ENCODE data around the gene ADM2. TPM values are rescaled to one million over a fixed set of nuclear protein-coding genes. Genes with fewer than 3 reads are reported as not detected.

Gene ADM2
- total RNA-seq, 4 donors from 2014 or later = 0.53 TPM; not detected in 3

DNA sequence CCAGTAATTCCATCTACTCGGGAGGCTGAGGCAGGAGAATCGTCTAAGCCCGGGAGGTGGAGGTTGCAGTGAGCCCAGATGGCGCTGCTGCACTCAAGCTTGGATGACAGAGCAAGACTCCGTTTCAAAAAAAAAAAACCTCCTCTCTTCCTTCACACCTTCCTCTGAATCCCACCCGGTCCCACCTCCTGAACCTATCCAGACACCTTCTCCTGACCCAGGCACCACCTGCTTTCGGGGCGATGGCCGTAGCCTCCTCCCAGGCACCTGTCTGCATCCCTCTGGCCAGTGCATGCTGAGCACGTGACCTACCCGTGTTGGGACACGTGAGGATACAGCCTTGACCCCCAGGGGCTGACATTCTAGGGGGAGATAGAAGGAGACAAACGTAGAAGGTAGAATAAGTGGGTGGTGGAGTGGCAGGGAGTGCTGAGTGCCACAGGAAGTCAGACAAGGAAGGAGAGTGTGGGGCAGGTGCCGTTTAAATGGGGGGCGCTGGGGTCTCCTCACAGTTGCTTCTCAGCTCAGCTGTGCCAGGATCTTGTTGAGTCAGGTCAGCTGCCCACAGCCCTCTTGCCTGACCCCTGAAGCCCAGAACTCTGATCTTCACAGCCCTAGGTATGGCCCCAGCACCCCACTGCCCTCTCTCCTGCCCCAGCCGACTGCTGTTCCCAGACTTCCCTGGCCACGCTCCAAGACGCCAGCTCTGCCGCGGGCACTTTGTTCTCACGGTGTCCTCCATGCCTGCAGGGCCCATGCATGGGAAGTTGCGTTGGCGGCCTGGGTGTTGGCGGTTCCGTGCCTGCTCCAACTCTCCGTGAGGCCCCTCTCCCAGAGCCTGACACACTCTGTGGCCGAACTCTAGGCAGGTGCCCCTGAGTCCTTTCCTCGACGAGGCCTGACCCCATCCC is 4.1 kb downstream of the ADM2 start:
- ATAC-seq = no peak
- DNase-seq = no peak
- intact Hi-C loops (cut with DNase I; ENCODE audit: low total_unique reads) = no loop called here
- no peaks in the 10 kb centered on the region for H3K4me1 ChIP-seq
- TF ChIP-seq, protein P1, sequence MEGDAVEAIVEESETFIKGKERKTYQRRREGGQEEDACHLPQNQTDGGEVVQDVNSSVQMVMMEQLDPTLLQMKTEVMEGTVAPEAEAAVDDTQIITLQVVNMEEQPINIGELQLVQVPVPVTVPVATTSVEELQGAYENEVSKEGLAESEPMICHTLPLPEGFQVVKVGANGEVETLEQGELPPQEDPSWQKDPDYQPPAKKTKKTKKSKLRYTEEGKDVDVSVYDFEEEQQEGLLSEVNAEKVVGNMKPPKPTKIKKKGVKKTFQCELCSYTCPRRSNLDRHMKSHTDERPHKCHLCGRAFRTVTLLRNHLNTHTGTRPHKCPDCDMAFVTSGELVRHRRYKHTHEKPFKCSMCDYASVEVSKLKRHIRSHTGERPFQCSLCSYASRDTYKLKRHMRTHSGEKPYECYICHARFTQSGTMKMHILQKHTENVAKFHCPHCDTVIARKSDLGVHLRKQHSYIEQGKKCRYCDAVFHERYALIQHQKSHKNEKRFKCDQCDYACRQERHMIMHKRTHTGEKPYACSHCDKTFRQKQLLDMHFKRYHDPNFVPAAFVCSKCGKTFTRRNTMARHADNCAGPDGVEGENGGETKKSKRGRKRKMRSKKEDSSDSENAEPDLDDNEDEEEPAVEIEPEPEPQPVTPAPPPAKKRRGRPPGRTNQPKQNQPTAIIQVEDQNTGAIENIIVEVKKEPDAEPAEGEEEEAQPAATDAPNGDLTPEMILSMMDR (IDR thresholded peaks at IDR 0.05 in 4 of 5, conservative IDR thresholded peaks at IDR 0.05 in 1 of 5) = no peak
- TF ChIP-seq POLR2A (IDR thresholded peaks at IDR 0.05) = no peak
- H3K9me3 ChIP-seq = no peaks in the 10 kb centered on the region
- peaks cover 28 to 43% (median 36%) of the 10 kb centered on the region in 3 donors for H3K27me3 ChIP-seq
- no peak overlapping the region for H3K27ac ChIP-seq
- no peaks in the 10 kb centered on the region for H3K36me3 ChIP-seq
- no peak overlapping the region for H3K4me3 ChIP-seq
- in situ Hi-C loops (cut with MboI; ENCODE audit: low sequenced_read_pairs in 4 of 4) = no loop called here

DNA sequence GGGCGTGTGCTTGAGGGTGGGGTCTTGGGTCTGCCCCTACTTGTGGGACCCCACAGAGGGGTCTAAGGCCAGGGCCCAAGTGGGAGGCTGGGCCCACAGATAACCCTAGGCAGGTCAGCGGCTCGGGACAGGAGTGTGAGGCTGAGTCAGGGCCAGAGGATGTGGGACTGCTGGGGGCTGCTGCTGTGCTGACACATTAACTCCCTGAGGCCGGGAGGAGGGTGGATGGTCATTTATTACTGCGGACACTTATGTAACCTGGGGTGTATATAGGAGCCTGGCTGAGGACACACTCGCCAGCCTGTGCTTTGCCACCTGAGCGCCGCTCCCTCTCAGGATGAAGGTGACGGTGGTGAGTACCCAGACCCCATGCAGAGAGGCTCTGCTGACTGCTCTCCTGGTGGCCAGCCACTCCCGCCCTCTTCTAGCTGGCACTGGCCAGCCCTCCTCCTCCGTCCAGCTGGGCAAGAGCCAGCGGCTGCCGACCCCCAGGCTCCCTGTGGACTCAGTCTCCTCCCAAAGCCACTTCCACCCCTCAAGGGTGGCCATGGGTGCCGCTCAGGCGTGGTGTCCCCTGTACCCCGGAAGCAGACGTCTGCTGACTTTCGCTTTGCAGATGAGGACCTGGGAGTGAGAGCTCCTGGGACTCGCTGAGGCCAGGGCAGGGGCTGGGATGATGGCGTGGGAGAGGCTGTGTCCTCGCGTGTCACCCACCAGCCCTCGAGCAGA is 5.4 kb downstream of the ADM2 start, which contains the start of gene MIOX:
TSS of gene MIOX (plus strand) at position 299 of the 729 bp plus-strand sequence. CDS start at position 338, 39 bp downstream.
- in situ Hi-C loops (cut with MboI; ENCODE audit: low sequenced_read_pairs in 4 of 4) (no loop called here), intact Hi-C loops (cut with DNase I; ENCODE audit: low total_unique reads) (no loop called here)
- ATAC-seq (no peak), DNase-seq (no peak)
- Histone ChIP-seq H3K27ac (no peak within 1 kb of the TSS), H3K4me3 (no peak within 1 kb of the TSS), H3K4me1 (no peaks in the 10 kb centered on the region), H3K9me3 (no peaks in the 10 kb centered on the region), H3K27me3 (peaks cover 18 to 32% (median 26%) of the 10 kb centered on the region in 3 donors), H3K36me3 (no peaks in the 10 kb centered on the region)
- TF ChIP-seq, protein P1 (IDR thresholded peaks at IDR 0.05 in 4 of 5, conservative IDR thresholded peaks at IDR 0.05 in 1 of 5) = no peak
- no peak for TF ChIP-seq POLR2A (IDR thresholded peaks at IDR 0.05)

DNA sequence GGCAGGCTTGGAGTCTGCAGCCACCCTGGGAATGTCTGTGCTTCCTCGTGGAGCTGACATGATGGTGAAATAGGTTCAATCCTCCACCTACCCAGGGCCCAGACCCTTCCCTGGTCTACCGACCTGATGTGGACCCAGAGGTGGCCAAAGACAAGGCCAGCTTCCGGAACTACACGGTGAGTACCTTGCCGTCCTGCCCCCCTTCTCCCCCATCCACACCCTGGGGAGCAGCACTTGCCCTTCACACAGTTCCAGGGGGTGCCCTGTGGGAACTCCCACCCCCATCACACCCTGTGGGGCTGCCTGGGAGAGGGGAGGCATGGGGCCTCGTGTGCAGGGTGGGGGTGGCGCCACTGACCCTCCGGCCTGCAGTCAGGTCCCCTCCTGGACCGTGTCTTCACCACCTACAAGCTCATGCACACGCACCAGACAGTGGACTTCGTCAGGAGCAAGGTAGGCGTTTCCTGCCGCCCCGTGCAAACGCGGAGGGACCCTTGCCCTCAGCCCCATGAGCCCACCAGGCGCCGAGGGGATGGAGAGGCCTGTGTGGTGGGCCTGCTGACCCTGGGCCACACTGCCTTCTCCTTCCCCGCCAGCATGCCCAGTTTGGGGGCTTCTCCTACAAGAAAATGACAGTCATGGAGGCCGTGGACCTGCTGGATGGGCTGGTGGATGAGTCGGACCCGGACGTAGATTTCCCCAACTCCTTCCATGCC is 6.1 kb downstream of the ADM2 start:
- Histone ChIP-seq H3K36me3 (no peaks in the 10 kb centered on the region), H3K4me3 (no peak overlapping the region), H3K9me3 (no peaks in the 10 kb centered on the region), H3K4me1 (no peaks in the 10 kb centered on the region), H3K27ac (no peak overlapping the region), H3K27me3 (peaks cover 10 to 25% (median 19%) of the 10 kb centered on the region in 3 donors)
- ATAC-seq = no peak
- no peak for TF ChIP-seq POLR2A (IDR thresholded peaks at IDR 0.05)
- TF ChIP-seq, protein P1 (IDR thresholded peaks at IDR 0.05 in 4 of 5, conservative IDR thresholded peaks at IDR 0.05 in 1 of 5) = no peak
- in situ Hi-C loops (cut with MboI; ENCODE audit: low sequenced_read_pairs in 4 of 4) (no loop called here), intact Hi-C loops (cut with DNase I; ENCODE audit: low total_unique reads) (no loop called here)
- no peak for DNase-seq

GRCh38 chr22:50488006-50488677 is 6.8 kb downstream of the ADM2 start:
- H3K4me3 ChIP-seq = no peak overlapping the region
- H3K36me3 ChIP-seq = no peaks in the 10 kb centered on the region
- ATAC-seq = no peak
- no peak for TF ChIP-seq POLR2A (IDR thresholded peaks at IDR 0.05)
- TF ChIP-seq, protein P1 (IDR thresholded peaks at IDR 0.05 in 4 of 5, conservative IDR thresholded peaks at IDR 0.05 in 1 of 5) = no peak
- intact Hi-C loops (cut with DNase I; ENCODE audit: low total_unique reads) (no loop called here), in situ Hi-C loops (cut with MboI; ENCODE audit: low sequenced_read_pairs in 4 of 4) (no loop called here)
- DNase-seq = no peak
- H3K9me3 ChIP-seq = no peaks in the 10 kb centered on the region
- peaks cover 3 to 18% (median 12%) of the 10 kb centered on the region in 3 donors for H3K27me3 ChIP-seq
- no peak overlapping the region for H3K27ac ChIP-seq
- H3K4me1 ChIP-seq = no peaks in the 10 kb centered on the region
